Measurements from ENCODE around the gene KMT2D. TPM values are rescaled to one million over a fixed set of nuclear protein-coding genes. Genes with fewer than 3 reads are reported as not detected.

The KMT2D gene
- total and polyA plus RNA-seq, 2 donors (not counting 3 experiments of a cell fraction or from before 2014, with no cell fraction given), result 15.1 to 120 TPM

DNA sequence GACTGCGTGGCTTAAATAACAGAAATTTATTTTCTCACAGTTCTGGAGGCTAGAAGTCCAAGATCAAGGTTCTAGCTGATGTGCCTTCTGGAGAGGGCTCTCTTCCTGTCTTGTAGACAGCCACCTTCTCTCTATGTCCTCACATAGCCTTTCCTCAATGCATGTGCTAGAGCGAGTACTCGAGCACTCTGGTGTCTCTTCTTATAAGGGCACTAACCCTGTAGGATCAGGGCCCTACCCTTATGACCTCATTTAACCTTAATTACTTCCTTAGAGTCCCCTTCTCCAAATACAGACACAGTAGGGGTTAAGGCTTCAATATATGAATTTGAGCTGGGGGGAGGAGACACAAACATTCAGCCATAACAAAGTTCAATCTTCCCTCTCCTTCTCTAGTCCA lies 23.8 kb upstream of the KMT2D start:
- Histone ChIP-seq H3K36me3 (ENCODE audit: control insufficient read depth in 2 of 2, extremely low read depth in 1 of 2, insufficient read depth in 2 of 2, low read length in 2 of 2) (no peaks in the 10 kb centered on the region), H3K4me1 (ENCODE audit: control insufficient read depth, extremely low read depth, insufficient read depth, low read length) (peaks cover 7% of the 10 kb centered on the region), H4K20me1 (replicated peaks; ENCODE audit: control insufficient read depth, extremely low read depth, insufficient read depth, low read length) (no peaks in the 10 kb centered on the region), H2AFZ (ENCODE audit: low read depth, low read length) (no peak overlapping the region), H3K9ac (replicated peaks; ENCODE audit: extremely low read depth, insufficient read depth, low read length) (no peak overlapping the region), H3K27ac (ENCODE audit: insufficient read depth, low read depth, low read length) (no peak overlapping the region), H3K9me3 (replicated peaks; ENCODE audit: control insufficient read depth, insufficient read depth, low read length) (no peaks in the 10 kb centered on the region), H3K4me3 (replicated peaks in 1 of 3; ENCODE audit: insufficient read depth in 1 of 3, low read depth in 1 of 3, low read length in 3 of 3) (no peak overlapping the region), H3K27me3 (ENCODE audit: control insufficient read depth in 2 of 2, insufficient read depth in 2 of 2, low read length in 2 of 2) (peaks cover 0 to 2% of the 10 kb centered on the region in 2 experiments), H3K4me2 (ENCODE audit: insufficient read depth, low read length) (no peak overlapping the region), H3K79me2 (ENCODE audit: control insufficient read depth, insufficient read depth, low read length) (no peaks in the 10 kb centered on the region), H3K9me1 (replicated peaks; ENCODE audit: control insufficient read depth, extremely low read depth, insufficient read depth, low read length) (no peaks in the 10 kb centered on the region)
- FAIRE-seq, result no peak
- dilution Hi-C loops (cut with MboI; ENCODE audit: extremely low pct_ligation_motif_present, low sequenced_read_pairs) (no loop called here), intact Hi-C loops (cut with micrococcal nuclease) (no loop called here)
- ChIA-PET CTCF (interaction anchor here (0.7 to 6.5 kb wide), 7 partner anchors 10 to 141 kb away, joined by 3 to 248 read pairs (median 12); partner anchors contain the start of gene DHH), POLR2A (no interaction called here)
- TF ChIP-seq, protein P1, sequence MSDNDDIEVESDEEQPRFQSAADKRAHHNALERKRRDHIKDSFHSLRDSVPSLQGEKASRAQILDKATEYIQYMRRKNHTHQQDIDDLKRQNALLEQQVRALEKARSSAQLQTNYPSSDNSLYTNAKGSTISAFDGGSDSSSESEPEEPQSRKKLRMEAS (IDR thresholded peaks at IDR 0.05; ENCODE audit: insufficient read depth, insufficient read length), result no peak
- TF ChIP-seq POLR2A (IDR thresholded peaks at IDR 0.05; ENCODE audit: low read depth, low read length) (no peak), JUN (IDR thresholded peaks at IDR 0.05; ENCODE audit: borderline replicate concordance, insufficient read depth, insufficient read length, low read depth) (no peak), GATA2 (IDR thresholded peaks at IDR 0.05; ENCODE audit: insufficient read depth, insufficient read length, low read depth, low read length) (no peak), MYC (IDR thresholded peaks at IDR 0.05; ENCODE audit: low read depth, low read length) (no peak), POLR2AphosphoS5 (IDR thresholded peaks at IDR 0.05; ENCODE audit: insufficient read depth, low read depth, low read length) (no peak)
- TF ChIP-seq, protein P2, sequence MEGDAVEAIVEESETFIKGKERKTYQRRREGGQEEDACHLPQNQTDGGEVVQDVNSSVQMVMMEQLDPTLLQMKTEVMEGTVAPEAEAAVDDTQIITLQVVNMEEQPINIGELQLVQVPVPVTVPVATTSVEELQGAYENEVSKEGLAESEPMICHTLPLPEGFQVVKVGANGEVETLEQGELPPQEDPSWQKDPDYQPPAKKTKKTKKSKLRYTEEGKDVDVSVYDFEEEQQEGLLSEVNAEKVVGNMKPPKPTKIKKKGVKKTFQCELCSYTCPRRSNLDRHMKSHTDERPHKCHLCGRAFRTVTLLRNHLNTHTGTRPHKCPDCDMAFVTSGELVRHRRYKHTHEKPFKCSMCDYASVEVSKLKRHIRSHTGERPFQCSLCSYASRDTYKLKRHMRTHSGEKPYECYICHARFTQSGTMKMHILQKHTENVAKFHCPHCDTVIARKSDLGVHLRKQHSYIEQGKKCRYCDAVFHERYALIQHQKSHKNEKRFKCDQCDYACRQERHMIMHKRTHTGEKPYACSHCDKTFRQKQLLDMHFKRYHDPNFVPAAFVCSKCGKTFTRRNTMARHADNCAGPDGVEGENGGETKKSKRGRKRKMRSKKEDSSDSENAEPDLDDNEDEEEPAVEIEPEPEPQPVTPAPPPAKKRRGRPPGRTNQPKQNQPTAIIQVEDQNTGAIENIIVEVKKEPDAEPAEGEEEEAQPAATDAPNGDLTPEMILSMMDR (IDR thresholded peaks at IDR 0.05; ENCODE audit: extremely low read depth in 1 of 2, insufficient read depth in 1 of 2, low read depth in 1 of 2, low read length in 2 of 2), result no peak
- DNase-seq (ENCODE audit: low read depth, low spot score), result no peak
- no TSS peak for BruUV-seq (replicated peaks)

All from endothelial cell of umbilical vein (primary cell).